Measurements from ENCODE around the gene URM1.
"Not testable (repeated sequence)": the region's sequence is repeated elsewhere in the genome, so short reads cannot be mapped to it uniquely, and the experiment has no call there.

The URM1 gene

DNA sequence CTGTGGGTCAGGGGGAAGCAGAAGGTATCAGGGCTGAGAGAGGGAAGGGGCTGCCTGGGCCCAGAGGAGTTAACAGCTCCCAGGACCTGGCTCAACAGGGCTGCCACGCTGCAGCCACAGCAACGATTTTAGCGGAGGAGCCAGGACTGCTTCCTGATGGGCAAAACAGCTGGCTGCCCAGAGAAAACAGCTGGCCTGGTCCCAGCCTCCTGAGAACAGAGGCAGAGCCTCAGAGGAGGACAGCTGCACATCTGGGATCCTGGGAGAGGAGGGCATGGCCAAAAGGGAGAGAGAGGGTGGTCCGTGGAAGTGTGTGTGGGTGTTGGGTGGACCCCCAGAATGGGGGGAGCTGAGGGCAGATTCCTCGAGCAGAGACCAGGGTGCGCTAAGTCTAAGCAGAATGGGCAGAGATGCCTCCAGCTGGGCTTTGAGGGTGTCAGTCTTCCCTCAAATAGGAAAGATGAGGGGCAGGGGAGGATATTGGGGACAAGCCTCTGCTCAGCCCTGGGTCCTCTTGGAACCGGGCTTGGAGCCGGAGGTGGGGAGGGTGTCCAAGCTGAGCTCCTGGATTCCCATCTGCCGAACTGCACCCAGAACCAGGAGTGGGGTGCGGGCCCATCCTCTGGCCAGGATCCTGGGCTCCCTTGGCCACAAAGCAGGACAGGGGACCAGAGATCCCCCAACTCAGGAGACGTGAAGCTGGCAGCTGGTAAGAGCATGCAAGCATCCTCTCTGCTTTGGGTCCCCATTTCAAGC is 40.4 kb downstream of the URM1 start:
- no peak for DNase-seq

DNA sequence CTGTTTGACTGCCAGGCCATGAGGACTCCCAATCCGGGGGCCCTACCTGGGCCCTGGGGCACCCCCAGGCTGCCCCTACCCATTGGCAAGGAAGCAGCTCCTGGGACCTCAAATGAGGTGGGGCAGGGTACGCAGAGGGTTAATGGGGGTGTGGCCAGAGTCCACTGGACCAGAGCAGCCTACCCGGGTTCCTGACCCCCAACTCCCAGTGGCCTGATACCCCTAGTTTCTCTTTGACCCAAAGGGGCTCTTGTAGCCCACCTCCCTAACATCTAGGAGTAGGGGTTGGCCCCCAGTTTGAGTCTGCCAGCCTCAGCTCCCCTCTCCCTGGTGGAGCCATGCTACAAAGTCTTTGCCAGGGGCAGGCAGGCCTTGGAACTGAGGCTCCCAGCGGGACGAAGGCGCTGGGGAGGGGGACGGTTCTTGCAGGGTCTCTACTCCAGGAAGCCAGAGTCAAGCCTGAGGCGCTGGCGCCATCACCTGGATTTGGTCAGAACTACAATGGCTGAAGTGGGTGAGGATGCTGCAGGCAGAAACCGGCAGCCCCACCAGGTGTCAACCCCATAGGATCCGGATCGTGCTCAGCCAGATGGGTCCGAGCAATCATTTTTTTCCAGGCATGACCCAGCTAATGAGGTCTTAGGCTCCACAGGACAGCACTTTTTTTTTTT is 41.1 kb downstream of the URM1 start:
- DNase-seq = peak; percentile 81

DNA sequence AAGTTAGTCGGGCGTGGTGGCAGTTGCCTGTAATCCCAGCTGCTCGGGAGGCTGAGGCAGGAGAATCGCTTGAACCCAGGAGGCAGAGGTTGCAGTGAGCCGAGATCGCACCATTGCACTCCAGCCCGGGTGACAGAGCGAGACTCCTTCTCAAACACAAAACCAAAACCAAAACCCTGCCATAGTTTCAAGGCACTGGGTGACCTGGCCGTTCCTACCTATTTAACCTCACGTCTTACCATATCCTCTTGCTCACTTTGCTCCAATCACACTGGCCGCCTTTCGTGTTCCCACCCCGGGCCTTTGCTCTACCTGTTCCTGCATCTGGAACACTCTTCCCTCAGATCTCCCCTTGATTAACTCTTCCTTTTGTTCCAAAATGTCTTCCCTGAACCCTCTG is 42.6 kb downstream of the URM1 start:
- DNase-seq = not testable (repeated sequence)

DNA sequence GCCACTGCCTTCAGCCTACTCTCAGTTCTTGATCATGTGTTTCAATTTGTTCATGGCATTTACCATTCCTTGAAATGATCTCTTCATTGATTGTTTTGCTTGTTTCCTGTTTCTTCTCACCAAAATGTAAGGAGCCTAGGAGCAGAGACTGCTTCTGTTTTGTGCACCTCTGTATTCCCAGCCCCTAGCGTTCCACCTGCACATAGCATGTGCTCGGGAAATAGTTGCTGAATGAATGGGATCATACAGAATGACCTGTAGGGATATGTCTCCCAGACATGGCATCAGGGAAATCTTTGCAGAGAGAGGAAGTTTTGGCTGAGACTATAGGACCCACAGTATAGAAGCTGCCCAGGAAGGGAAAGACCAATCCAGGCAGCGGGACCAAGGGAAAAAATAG is 43.3 kb downstream of the URM1 start:
- no peak for DNase-seq

DNA sequence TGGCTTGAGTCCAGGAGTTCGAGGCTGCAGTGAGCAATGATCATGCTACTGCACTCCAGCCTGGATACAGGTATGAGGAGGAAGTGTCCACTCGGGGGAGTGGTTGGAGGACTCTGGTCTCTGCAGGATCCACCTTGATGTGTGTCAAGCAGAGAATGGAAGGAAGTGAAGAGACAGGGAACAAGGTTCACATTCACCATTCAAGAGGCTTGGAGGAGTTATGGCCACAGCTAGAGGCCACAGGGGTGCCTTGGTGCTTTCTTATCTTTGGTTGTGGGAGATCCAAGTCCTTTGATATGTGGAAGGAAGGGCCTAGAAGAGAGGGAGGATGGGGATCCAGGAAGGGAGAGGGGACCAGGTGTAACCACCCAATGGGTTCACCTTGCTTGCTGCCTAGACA is 44.1 kb downstream of the URM1 start:
- no peak for DNase-seq

DNA sequence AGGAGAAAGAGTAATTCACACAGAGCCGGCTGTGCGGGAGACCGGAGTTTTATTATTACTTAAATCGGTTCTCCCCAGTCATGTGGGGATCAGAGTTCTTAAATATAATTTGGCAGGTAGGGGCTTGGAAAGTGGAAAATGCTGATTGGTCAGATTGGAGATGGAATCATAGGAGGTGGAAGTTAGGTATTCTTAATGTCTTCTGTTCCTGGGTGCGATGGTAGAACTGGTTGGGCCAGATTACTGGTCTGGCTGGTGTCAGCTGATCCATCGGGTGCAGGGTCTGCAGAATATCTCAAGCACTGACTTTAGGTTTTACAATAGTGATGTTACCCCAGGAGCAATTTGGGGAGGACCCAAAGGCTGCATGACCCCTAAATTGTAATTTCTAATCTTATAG is 44.8 kb downstream of the URM1 start:
- DNase-seq = no peak

DNA sequence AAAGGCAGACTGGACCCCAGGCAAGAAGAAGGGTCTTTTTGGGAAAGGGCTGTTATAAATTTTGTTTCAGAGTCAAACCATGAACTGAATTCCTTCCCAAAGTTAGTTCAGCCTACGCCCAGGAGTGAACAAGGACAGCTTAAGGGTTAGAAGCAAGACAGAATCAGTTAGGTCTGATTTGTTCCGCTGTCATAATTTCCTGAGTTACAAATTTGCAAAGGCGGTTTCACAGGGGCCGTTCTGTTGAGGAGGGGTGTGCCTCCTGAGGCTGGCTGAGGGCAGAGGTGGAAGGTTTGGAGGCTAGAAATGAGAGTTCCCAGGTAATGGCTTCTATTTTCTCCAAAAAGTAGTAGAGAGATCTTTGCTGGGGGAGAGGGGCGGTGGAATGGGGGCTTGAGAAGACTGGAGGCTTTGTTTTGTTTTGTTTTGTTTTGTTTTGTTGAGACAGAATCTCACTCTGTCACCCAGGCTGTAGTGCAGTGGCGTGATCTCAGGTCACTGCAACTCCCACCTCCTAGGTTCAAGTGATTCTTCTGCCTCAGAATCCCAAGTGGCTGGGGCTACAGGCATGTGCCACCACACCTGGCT is 45.4 kb downstream of the URM1 start:
- no peak for DNase-seq

DNA sequence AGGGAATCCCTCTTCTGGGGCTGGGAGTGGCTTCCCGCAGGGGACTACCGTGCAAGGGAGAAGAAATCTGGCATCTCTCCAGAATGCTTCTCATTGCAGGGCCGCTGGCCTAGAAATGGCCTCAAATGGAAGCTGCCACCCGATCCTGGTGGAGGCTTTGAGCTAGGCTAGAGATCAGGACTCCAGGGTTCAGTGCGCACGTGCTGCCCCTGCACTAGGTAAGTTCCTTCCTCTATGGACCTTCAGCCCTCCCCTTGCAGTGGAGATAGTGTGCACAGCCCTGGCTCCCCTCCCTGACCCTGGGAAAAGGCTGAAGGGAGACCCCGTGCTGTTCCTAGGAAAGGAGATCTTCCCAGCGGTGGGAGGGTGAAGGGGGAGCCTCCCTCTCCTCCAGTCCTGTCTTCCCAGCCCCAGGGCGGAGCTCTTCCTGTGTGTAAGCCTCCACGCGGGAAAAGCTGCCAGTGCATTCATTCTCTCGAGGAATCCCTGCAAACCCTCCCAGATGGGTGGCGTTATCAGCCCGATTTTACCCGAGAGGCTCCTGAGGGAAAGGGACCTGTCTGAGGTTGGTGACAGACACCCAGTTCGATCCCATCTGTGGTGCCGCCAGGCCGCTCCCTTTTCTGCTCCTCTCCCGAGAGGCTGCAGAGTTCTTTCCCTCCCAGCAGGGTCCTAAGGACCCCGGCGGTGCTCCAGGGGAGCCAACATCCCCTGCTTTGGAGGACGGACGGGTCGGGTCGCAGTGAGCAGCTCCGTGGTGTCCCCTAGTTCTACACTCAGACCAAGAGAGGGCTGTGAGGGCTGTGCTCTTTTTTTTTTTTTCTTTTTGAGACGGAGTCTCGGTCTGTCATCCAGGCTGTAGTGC is 48.1 kb downstream of the URM1 start:
- DNase-seq = no peak

DNA sequence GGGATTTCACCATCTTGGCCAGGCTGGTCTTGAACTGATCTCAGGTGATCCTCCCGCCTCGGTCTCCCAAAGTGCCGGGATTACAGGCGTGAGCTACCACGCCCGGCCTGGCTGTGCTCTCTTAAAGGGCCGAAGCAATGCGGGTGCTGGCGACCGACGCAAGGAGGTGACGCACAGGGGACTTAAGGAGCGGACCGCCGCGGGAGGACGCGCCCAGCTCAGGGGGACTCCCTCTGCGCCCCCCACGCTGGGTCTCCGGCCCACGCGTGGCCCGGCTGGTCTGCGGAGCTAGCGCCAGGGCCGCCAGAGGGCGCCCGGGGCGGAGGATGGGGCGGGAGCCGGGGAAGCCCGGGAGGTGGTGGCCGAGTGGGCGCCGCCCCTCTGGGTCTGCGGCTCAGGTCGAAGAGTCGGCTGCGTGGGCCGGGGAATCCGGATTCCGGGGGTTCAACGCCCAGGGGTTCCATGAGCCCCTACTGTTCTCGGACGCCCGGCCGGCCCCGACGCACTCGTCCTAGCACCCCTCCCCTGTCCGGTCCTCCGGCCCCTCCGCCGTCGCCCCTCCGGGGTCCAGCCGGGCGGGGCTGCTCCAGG is 49.0 kb downstream of the URM1 start:
- DNase-seq = peak; percentile 81

DNA sequence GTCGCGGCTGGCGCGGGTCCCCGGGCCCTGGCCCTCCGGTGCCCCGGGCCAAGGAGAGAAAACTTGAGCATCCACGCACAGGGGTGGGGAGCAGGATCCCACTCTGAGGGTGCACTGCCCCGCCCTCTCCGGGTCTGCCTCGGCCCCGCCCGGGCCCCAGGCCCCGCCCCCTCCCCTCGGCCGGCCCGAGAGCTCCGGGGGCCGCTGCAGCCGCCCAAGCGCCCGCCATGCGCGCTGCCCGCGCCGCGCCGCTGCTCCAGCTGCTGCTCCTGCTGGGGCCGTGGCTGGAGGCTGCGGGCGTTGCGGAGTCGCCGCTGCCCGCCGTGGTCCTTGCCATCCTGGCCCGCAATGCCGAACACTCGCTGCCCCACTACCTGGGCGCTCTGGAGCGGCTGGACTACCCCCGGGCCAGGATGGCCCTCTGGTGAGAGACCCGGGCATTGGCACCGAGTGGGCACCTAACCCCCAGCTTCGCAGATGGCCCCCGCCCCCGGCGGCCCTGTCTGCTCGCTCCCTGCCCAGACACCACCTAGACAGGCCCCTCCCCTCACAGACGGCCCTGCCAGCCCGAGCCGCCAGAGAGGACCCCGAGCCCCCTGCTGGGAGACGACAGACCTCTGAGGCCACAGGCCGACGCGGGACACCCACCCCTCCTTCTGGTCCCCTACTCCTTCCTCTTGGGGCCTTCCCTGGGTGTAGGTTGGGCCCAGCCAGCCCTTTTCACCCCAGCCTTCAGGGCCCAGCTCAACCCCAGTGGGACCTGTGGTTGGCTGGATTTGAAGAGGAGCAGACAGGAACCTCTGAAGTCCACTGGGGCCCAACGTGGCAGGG is 49.7 kb downstream of the URM1 start, which contains the start of gene CERCAM:
Gene CERCAM (plus strand): TSS at position 207 of the 831 bp plus-strand sequence. CDS start 21 bp downstream, at position 228.
- DNase-seq = peak; percentile 70

DNA sequence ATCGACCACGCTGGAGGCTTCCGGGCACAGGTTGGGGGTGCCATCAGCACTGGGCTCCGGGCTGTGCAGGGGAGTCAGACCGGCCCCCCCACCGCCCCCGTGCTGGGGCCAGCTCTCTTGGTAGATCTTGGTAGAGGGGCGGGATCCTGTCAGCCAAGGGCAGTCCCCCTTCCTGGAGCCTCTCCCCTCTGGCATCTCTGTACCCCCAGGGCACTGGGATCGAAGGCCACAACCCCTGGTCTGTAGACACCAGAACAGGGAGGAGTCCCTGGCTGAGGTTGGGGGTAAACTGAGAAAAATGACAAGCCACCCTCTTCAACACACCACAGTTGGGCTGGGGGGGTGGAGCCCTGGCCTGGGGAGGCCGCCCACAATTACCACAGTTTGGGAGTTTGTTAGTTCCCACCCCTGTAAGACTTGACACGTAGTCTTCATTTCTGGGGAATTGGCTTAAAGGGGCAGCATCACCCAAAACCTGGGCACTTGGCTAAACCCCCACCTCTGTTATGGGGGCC is 50.4 kb downstream of the URM1 start:
- peak; percentile 29 for DNase-seq

DNA sequence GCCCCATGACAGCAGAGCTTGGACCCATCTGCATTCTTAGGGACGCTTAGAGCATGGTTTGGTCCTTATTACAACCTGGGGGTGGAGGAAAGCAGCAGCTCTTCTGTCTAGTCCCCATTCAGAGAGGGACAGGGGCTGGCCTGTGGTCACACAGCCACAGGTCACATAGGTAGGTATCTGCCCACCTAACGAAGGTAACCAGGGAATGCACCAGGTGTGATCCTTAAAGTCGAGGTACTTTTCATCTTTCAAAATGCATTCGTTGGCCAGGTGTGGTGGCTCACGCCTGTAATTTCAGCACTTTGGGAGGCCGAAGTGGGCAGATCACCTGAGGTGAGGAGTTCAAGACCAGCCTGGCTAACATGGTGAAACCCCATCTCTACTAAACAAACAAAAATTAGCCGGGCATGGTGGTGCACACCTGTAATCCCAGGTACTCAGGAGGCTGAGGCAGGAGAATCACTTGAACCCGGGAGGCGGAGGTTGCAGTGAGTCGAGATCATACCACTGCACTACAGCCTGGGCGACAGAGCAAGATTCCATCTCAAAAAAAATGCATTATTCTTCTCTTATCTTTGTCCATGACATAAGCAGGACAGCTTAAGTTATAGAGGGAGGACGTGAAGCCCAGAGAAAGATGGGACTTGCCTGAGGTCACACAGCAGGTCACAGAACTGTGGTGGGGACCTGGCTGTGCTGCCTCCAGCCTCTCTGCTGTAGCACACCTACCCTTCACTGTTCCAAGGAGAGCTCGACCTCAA is 51.0 kb downstream of the URM1 start:
- not testable (repeated sequence) for DNase-seq

DNA sequence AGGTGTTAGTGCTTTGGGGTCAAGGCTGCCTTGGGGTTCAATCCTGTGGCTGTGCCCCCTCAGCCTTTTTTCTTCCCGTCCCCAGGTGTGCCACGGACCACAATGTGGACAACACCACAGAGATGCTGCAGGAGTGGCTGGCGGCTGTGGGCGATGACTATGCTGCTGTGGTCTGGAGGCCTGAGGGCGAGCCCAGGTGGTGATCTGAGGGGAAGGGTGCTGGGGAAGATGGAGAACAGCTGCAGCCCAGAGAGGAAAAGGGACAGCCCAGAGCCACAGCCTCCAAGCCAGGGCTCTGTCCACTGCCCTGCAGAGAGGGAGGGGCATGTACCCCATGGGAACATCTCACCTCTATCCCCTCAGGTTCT is 51.6 kb downstream of the URM1 start:
- no peak for DNase-seq

DNA sequence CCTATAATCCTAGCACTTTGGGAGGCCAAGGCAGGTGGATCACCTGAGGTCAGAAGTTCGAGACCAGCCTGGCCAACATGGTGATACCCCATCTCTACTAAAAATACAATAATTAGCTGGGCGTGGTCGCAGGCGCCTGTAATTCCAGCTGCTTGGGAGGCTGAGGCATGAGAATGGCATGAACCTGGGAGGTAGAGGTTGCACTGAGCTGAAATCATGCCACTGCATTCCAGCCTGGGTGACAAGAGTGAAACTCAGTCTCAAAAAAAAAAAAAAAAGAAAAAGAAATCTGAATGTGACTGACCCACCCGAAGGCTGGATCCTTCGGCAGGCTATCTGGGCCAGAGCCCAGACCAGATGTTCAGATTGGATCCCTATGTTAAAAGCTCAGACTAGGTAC is 52.2 kb downstream of the URM1 start:
- DNase-seq = not testable (repeated sequence)

DNA sequence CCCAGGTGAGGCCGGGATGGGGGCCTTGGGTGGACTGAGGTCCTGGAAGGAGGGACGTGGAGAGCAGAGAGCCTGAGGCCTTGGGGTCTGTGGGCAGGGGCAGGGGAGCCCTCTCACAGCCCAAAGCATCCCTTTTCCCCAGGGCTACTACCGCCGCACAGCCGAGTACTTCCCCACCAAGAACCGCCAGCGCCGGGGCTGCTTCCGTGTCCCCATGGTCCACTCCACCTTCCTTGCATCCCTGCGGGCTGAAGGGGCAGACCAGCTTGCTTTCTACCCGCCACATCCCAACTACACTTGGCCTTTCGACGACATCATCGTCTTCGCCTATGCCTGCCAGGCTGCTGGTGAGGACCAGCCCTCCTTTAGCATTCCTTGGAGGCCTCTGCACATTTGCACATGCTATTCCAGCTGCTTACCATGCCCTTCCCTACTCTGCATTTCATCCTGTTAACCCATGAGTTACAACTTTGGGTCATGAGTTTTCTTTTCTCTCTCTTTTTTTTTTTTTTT is 53.1 kb downstream of the URM1 start:
- no peak for DNase-seq

DNA sequence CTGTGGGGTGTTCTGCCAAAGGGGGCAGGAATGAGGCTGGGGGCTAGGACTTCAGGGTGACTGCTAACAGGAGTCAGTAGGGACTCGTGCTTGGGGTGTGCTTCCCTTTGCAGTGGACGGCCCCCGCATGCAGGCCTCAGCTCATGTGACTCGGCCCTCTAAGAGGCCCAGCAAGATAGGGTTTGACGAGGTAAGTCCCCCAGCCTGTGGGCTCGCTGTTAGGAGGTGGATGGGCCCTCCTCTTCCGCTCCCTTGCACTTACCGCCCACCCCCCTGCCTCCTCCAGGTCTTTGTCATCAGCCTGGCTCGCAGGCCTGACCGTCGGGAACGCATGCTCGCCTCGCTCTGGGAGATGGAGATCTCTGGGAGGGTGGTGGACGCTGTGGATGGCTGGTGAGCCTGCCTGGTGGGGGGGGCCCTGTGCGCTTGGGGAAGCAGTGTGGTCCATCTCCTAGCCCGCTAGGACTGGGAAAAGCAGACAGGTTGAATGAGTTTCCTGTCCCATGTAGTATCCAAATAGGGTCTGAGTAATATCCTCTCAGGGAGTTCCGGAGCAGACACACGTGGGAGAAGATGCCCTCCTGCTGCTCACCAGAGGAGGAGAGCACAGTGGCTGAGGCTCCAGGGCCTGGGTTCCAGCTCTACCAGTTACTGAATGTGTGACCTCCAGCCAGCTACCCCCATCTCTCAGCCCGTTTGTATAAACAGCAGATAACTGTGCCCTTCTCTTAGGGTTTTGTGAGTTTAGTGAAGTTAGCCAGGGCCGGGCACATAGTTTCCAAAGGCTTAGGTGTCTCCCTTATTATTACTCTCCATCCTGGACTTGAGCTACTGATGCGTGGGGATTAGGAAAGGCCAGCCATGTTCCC is 57.7 kb downstream of the URM1 start:
- no peak for DNase-seq

DNA sequence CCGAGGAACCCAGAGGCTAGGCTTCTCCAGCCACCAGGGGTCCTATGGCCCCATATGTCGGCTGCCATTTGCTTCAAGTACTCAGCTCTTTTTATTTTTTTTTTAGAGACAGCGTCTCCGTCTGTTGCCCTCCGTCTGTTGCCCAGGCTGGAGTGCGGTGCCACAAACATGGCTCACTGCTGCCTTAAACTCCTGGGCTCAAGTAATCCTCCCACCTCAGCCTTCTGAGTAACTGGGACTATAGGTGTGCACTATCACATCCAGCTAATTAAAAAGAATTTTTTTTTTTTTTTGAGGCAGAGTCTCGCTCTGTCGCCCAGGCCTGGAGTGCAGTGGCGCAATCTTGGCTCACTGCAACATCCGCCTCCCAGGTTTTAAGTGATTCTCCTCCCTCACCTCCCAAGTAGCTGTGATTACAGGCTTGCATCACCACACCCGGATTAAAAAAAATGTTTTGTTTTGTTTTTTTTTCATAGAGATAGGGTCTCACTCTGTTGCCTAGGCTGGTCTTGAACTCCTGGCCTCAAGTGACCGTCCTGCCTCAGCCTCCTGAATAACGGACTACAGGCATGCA is 58.4 kb downstream of the URM1 start:
- DNase-seq = no peak

DNA sequence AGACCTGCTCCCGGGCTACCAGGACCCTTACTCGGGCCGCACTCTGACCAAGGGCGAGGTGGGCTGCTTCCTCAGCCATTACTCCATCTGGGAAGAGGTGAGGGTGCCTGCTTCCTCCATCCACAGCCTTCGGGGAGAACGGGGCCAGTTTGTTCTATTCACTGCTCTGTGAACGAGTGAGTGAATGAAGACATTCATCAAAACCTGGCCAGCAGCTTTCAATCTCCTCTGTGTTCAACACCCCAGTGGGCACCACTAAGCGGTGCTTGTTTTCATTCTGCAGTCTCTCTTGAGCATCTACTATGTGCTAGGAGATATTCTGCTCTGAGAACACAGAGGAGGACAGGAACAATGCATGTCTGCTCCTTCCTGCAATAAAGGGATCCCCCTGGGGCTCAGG is 60.0 kb downstream of the URM1 start:
- DNase-seq = no peak

DNA sequence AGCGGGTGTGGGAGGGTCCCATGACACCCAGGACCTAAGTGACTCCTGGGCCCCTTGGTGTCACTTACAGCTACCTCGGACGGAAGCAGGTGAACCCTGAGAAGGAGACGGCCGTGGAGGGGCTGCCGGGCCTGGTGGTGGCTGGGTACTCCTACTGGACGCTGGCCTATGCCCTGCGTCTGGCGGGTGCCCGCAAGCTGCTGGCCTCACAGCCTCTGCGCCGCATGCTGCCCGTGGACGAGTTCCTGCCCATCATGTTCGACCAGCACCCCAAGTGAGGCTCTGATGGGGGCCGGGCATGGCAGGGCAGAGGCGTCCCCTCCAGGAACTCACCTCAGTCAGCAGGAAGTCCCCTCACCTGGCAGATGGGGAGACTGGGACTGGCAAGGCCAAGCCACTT is 63.2 kb downstream of the URM1 start:
- DNase-seq = no peak

Data from stimulated activated CD8-positive, alpha-beta memory T cell treated with anti-CD3 and anti-CD28 coated beads, Interleukin-4, amount 100 ng/mL, for 48 hours (primary cell).